DMS79 treated with DMSO at 0.1 percent for 48 hours (cell line): ENCODE data around the gene C12orf60.

Experiments used
- DNase-seq: peaks from one replicate; lab custom pipeline; 2025; lab: John Stamatoyannopoulos, UW

C12orf60 gene

GRCh38 chr12:14836336-14837210, 33.1 kb downstream of the C12orf60 start:
- no peak for DNase-seq

GRCh38 chr12:14839262-14839661, 35.8 kb downstream of the C12orf60 start:
- no peak for DNase-seq

- DNase-seq, result no peak
Measured at GRCh38 chr12:14840616-14841015, 37.1 kb downstream of the C12orf60 start.

GRCh38 chr12:14841761-14842160, 38.3 kb downstream of the C12orf60 start:
- no peak for DNase-seq

- no peak for DNase-seq
Measured at GRCh38 chr12:14842315-14842714, 38.8 kb downstream of the C12orf60 start.

GRCh38 chr12:14843425-14843887, 40.0 kb downstream of the C12orf60 start, which contains the start of gene ART4:
ART4 (minus strand) TSS chr12:14843526; CDS start chr12:14843113, 413 bp downstream.
- DNase-seq, result no peak

GRCh38 chr12:14844401-14844800, 40.9 kb downstream of the C12orf60 start:
- no peak for DNase-seq

- peak; percentile 66 for DNase-seq
Measured at GRCh38 chr12:14845350-14845750, 41.9 kb downstream of the C12orf60 start.

- peak; percentile 14 for DNase-seq
Measured at GRCh38 chr12:14846042-14846587, 42.6 kb downstream of the C12orf60 start.

- DNase-seq, result no peak
Measured at GRCh38 chr12:14846876-14847580, 43.6 kb downstream of the C12orf60 start.

- no peak for DNase-seq
Measured at GRCh38 chr12:14849661-14850060, 46.2 kb downstream of the C12orf60 start.

- DNase-seq, result peak; percentile 8
Measured at GRCh38 chr12:14850929-14851663, 47.6 kb downstream of the C12orf60 start.

GRCh38 chr12:14852880-14853279, 49.4 kb downstream of the C12orf60 start:
- no peak for DNase-seq

- DNase-seq, result no peak
Measured at GRCh38 chr12:14853961-14854360, 50.5 kb downstream of the C12orf60 start.

- no peak for DNase-seq
Measured at GRCh38 chr12:14854586-14855183, 51.2 kb downstream of the C12orf60 start.

GRCh38 chr12:14858513-14858912, 55.0 kb downstream of the C12orf60 start:
- DNase-seq, result no peak

GRCh38 chr12:14860490-14860889, 57.0 kb downstream of the C12orf60 start:
- DNase-seq, result no peak

GRCh38 chr12:14868916-14869506, 65.5 kb downstream of the C12orf60 start:
- no peak for DNase-seq

GRCh38 chr12:14871247-14871646, 67.8 kb downstream of the C12orf60 start:
- no peak for DNase-seq

GRCh38 chr12:14871886-14872285, 68.4 kb downstream of the C12orf60 start:
- DNase-seq, result no peak
